ENCODE results near the gene INS. TPM values are rescaled to one million over a fixed set of nuclear protein-coding genes. Genes with fewer than 3 reads are reported as not detected.
A peak's percentile ranks its signal among the peaks of the same experiment; 100 is the strongest.

The INS gene
- total RNA-seq, 1 donor from 2014 or later: not detected

DNA sequence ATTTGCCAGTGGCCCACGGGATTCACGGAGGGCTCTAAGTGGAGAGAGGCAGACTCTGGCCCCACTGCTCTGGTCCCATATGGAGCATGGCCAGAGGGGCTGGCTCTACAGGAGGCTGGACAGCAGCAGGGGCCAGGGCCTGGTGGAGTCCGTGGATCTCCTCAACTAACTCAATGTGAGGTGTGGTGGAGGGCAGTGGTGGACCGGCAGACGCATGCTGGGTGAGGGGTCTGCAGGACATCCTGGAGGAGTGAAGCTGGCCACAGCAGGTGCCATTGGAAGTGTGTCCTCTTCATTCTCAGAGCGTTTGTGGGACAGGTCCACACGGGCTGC lies 37.4 kb downstream of the INS start:
- DNase-seq (ENCODE audit: low read depth): no peak
- Mint-ChIP-seq H3K27ac (ENCODE audit: unreplicated experiment) (no peak overlapping the region), H3K4me3 (ENCODE audit: unreplicated experiment) (no peak overlapping the region), H3K27me3 (ENCODE audit: low read depth, unreplicated experiment) (peaks cover 20% of the 10 kb centered on the region), H3K36me3 (ENCODE audit: low read depth, unreplicated experiment) (no peaks in the 10 kb centered on the region), H3K9me3 (ENCODE audit: unreplicated experiment) (peaks cover 7% of the 10 kb centered on the region), H3K4me1 (ENCODE audit: low read depth, unreplicated experiment) (peaks cover 2% of the 10 kb centered on the region)
- Histone ChIP-seq H4K20me1 (ENCODE audit: insufficient read depth, low read length) (no peaks in the 10 kb centered on the region), H3K4me3 (ENCODE audit: insufficient read depth, low read depth, low read length) (no peak overlapping the region), H3K9ac (ENCODE audit: low read length) (no peak overlapping the region), H3K79me2 (ENCODE audit: insufficient read depth, low read length) (no peaks in the 10 kb centered on the region), H3K9me3 (ENCODE audit: insufficient read depth, low read depth, low read length) (no peaks in the 10 kb centered on the region), H2AFZ (ENCODE audit: low read depth, low read length) (no peak overlapping the region), H3K36me3 (ENCODE audit: insufficient read depth, low read length) (no peaks in the 10 kb centered on the region), H3K27ac (ENCODE audit: low read depth, low read length) (no peak overlapping the region), H3K4me2 (ENCODE audit: low read length) (no peak overlapping the region), H3K4me1 (ENCODE audit: insufficient read depth, low read length) (peaks cover 9% of the 10 kb centered on the region), H3K27me3 (ENCODE audit: insufficient read depth, low read length) (peaks cover 4% of the 10 kb centered on the region)
- FAIRE-seq: no peak
- TF ChIP-seq, protein P1, sequence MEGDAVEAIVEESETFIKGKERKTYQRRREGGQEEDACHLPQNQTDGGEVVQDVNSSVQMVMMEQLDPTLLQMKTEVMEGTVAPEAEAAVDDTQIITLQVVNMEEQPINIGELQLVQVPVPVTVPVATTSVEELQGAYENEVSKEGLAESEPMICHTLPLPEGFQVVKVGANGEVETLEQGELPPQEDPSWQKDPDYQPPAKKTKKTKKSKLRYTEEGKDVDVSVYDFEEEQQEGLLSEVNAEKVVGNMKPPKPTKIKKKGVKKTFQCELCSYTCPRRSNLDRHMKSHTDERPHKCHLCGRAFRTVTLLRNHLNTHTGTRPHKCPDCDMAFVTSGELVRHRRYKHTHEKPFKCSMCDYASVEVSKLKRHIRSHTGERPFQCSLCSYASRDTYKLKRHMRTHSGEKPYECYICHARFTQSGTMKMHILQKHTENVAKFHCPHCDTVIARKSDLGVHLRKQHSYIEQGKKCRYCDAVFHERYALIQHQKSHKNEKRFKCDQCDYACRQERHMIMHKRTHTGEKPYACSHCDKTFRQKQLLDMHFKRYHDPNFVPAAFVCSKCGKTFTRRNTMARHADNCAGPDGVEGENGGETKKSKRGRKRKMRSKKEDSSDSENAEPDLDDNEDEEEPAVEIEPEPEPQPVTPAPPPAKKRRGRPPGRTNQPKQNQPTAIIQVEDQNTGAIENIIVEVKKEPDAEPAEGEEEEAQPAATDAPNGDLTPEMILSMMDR (IDR thresholded peaks at IDR 0.05; ENCODE audit: insufficient read depth, low read depth, low read length): no peak
- TF ChIP-seq EZH2 (IDR thresholded peaks at IDR 0.05; ENCODE audit: insufficient read depth, low read length): no peak

- H3K27ac ChIP-seq (ENCODE audit: low read depth, low read length): no peak overlapping the region
Observed at GRCh38 chr11:2122907-2123627, 37.9 kb downstream of the INS start.

More at GRCh38 chr11:2122907-2123627, 37.9 kb downstream of the INS start:
- H3K4me3 Mint-ChIP-seq (ENCODE audit: unreplicated experiment): no peak overlapping the region
- Histone ChIP-seq H2AFZ (ENCODE audit: low read depth, low read length) (no peak overlapping the region), H4K20me1 (ENCODE audit: insufficient read depth, low read length) (no peaks in the 10 kb centered on the region), H3K27me3 (ENCODE audit: insufficient read depth, low read length) (peaks cover 7% of the 10 kb centered on the region), H3K9me3 (ENCODE audit: insufficient read depth, low read depth, low read length) (no peaks in the 10 kb centered on the region), H3K9ac (ENCODE audit: low read length) (no peak overlapping the region), H3K36me3 (ENCODE audit: insufficient read depth, low read length) (no peaks in the 10 kb centered on the region), H3K4me2 (ENCODE audit: low read length) (peak overlapping the region; percentile 54), H3K4me3 (ENCODE audit: insufficient read depth, low read depth, low read length) (no peak overlapping the region), H3K79me2 (ENCODE audit: insufficient read depth, low read length) (no peaks in the 10 kb centered on the region), H3K4me1 (ENCODE audit: insufficient read depth, low read length) (peaks cover 9% of the 10 kb centered on the region)
- no peak for TF ChIP-seq EZH2 (IDR thresholded peaks at IDR 0.05; ENCODE audit: insufficient read depth, low read length)
- TF ChIP-seq, protein P1 (IDR thresholded peaks at IDR 0.05; ENCODE audit: insufficient read depth, low read depth, low read length): no peak
- peaks cover 9% of the 10 kb centered on the region for H3K9me3 Mint-ChIP-seq (ENCODE audit: unreplicated experiment)
- H3K27ac Mint-ChIP-seq (ENCODE audit: unreplicated experiment): no peak overlapping the region
- peaks cover 2% of the 10 kb centered on the region for H3K4me1 Mint-ChIP-seq (ENCODE audit: low read depth, unreplicated experiment)
- DNase-seq (ENCODE audit: low read depth): no peak
- H3K36me3 Mint-ChIP-seq (ENCODE audit: low read depth, unreplicated experiment): no peaks in the 10 kb centered on the region
- FAIRE-seq: no peak
- H3K27me3 Mint-ChIP-seq (ENCODE audit: low read depth, unreplicated experiment): peaks cover 25% of the 10 kb centered on the region
